ENCODE results near the gene DNAH2. TPM values are rescaled to one million over a fixed set of nuclear protein-coding genes. Genes with fewer than 3 reads are reported as not detected.

The DNAH2 gene
- total RNA-seq, 1 experiment from 2014 or later, result 0.15 TPM

GRCh38 chr17:7782240-7782639, 64.7 kb downstream of the DNAH2 start:
- Mint-ChIP-seq H3K27ac (no peak overlapping the region), H3K4me1 (no peaks in the 10 kb centered on the region)
- no peaks in the 10 kb centered on the region for H3K27me3 ChIP-seq (ENCODE audit: insufficient read depth, low read length)

More at GRCh38 chr17:7782240-7782639, 64.7 kb downstream of the DNAH2 start:
- Histone ChIP-seq H3K18ac (ENCODE audit: insufficient read length, low read depth, low read length) (no peak overlapping the region), H3T11ph (ENCODE audit: low read length) (no peak overlapping the region), H3K27ac (ENCODE audit: insufficient read length, low read depth, low read length) (no peak overlapping the region), H2AFZ (ENCODE audit: low read length) (no peak overlapping the region), H4K5ac (ENCODE audit: insufficient read length, low read depth, low read length) (no peak overlapping the region), H3K79me1 (ENCODE audit: insufficient read depth, low read depth, low read length, poor library complexity, severe bottlenecking) (no peaks in the 10 kb centered on the region), H4K8ac (replicated peaks; ENCODE audit: insufficient read length, low read depth, low read length) (no peak overlapping the region), H2BK12ac (ENCODE audit: insufficient read length, low read depth, low read length) (no peak overlapping the region), H2AK5ac (ENCODE audit: insufficient read length, low read length) (no peak overlapping the region), H3K9me3 (ENCODE audit: control insufficient read depth, low read depth, low read length) (no peaks in the 10 kb centered on the region), H3K23me2 (ENCODE audit: insufficient read length, low read depth, low read length, poor library complexity, severe bottlenecking) (no peaks in the 10 kb centered on the region), H3K56ac (ENCODE audit: insufficient read length, low read depth, low read length) (no peak overlapping the region), H3K9ac (ENCODE audit: extremely low read depth, insufficient read length, low read length) (no peak overlapping the region), H3K23ac (ENCODE audit: insufficient read length, low read depth, low read length) (no peak overlapping the region), H3K14ac (ENCODE audit: insufficient read depth, low read length) (no peak overlapping the region), H4K91ac (ENCODE audit: insufficient read length, low read depth, low read length) (no peak overlapping the region), H4K20me1 (ENCODE audit: control insufficient read depth, insufficient read depth, insufficient read length) (no peaks in the 10 kb centered on the region), H2BK120ac (ENCODE audit: low read depth, low read length, poor library complexity, severe bottlenecking) (no peak overlapping the region), H3K4ac (ENCODE audit: low read depth, low read length) (no peak overlapping the region), H3K4me1 (ENCODE audit: insufficient read depth, low read length) (no peaks in the 10 kb centered on the region), H2BK5ac (ENCODE audit: insufficient read length, low read length) (no peak overlapping the region), H3K4me2 (ENCODE audit: insufficient read depth, insufficient read length, low read length) (no peak overlapping the region), H2BK15ac (ENCODE audit: low read depth, low read length) (no peak overlapping the region), H2BK20ac (ENCODE audit: low read depth, low read length, poor library complexity, severe bottlenecking) (no peak overlapping the region), H3K79me2 (ENCODE audit: insufficient read depth, low read length) (no peaks in the 10 kb centered on the region)
- no CpG with 5 or more reads among the region's 2 CpGs for WGBS (ENCODE audit: extremely low coverage, insufficient read length, low lambda C conversion rate)
- H3K4me3 Mint-ChIP-seq, result no peak overlapping the region
- H3K27me3 Mint-ChIP-seq (ENCODE audit: low read depth), result peaks cover 15% of the 10 kb centered on the region
- DNase-seq, result no peak
- TF ChIP-seq CTCF (conservative IDR thresholded peaks at IDR 0.05), result no peak; the same call in 2 of the 3 replicates
- no peaks in the 10 kb centered on the region for H3K36me3 Mint-ChIP-seq (ENCODE audit: insufficient read depth in 1 of 3, low read depth in 3 of 3)
- H3K9me3 Mint-ChIP-seq, result no peaks in the 10 kb centered on the region
